ENCODE results near the gene SEC31B.

SEC31B gene, protein sequence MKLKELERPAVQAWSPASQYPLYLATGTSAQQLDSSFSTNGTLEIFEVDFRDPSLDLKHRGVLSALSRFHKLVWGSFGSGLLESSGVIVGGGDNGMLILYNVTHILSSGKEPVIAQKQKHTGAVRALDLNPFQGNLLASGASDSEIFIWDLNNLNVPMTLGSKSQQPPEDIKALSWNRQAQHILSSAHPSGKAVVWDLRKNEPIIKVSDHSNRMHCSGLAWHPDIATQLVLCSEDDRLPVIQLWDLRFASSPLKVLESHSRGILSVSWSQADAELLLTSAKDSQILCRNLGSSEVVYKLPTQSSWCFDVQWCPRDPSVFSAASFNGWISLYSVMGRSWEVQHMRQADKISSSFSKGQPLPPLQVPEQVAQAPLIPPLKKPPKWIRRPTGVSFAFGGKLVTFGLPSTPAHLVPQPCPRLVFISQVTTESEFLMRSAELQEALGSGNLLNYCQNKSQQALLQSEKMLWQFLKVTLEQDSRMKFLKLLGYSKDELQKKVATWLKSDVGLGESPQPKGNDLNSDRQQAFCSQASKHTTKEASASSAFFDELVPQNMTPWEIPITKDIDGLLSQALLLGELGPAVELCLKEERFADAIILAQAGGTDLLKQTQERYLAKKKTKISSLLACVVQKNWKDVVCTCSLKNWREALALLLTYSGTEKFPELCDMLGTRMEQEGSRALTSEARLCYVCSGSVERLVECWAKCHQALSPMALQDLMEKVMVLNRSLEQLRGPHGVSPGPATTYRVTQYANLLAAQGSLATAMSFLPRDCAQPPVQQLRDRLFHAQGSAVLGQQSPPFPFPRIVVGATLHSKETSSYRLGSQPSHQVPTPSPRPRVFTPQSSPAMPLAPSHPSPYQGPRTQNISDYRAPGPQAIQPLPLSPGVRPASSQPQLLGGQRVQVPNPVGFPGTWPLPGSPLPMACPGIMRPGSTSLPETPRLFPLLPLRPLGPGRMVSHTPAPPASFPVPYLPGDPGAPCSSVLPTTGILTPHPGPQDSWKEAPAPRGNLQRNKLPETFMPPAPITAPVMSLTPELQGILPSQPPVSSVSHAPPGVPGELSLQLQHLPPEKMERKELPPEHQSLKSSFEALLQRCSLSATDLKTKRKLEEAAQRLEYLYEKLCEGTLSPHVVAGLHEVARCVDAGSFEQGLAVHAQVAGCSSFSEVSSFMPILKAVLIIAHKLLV

DNA sequence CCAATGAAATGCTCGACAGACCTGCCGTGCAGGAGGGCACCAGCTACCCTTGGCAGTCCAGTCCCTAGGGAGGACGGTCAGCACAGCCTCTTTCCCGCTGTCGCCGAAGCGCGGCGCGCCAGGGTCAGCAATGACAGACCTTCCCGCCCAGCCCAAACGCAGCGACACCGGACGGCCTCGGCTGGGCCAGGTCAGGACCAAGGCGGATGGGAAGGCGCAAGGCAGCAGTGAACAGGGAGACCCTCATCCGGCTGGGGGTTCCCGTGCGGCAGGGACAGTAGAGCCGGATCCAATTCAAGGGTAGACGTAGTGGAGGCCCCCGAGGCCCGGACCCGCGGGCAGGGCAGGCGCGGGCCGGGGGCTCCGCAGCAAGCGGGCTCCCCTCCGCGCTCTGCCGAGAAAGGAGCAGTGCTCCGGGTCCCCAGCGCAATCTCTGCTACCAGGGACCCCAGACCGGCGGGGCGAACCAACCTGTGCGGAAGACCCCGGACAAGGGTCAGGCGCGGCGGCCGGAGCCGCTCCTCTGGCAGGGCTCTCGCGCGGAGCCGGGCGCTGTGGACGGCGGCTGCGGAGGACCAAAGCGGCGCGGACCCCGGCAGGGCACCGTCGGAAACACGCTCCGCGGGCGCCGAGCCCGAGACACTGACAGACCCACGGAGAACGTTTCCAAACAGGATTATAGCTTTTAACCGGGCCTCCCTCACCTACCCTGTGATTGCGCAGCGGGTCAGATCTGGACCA is at the start of gene SEC31B:
TSS of gene SEC31B (minus strand) at position 551 of the 741 bp plus-strand sequence. CDS start 2,909 bp downstream, outside the sequence.
- no peak for DNase-seq

DNA sequence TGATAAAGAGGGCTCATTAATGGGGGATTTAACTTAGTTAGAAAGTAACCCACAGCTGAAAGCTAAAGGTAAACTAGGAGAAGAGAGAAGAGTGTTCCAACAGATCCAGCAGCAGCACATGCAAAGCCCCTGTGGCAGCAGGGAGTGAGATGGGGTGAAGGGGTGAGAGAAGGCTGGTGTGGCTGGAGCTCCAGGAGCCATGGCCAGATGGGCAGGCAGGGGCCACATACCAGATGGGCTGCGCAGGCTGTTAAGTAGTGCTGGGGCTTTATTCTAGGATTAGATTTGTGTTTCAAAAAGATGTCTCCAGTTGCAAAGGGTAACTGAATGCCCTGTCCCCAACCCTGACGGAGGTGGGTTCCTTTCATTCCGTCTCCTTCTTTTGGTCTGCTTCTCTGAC is 49.3 kb upstream of the SEC31B start:
- DNase-seq, result no peak

DNA sequence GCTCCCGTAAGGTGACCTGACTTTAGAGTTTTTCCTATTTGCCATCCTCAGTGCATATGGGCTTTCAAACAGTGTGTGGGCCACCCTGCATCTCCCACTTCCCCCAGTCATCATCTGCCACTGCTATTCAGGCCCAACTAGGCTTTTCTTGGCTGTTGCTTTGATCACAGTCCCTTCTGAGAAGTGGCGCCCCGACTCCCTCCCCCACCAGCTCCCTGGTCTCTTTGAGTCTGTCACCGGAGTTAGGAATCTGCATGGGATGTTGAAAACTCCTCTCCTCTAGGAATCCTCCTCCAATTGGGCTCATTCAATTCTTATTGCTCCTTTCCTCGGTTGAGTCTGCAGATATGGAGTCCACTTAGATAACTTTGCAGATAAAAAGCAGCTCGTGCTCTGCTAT is 48.2 kb upstream of the SEC31B start:
- DNase-seq, result no peak

DNA sequence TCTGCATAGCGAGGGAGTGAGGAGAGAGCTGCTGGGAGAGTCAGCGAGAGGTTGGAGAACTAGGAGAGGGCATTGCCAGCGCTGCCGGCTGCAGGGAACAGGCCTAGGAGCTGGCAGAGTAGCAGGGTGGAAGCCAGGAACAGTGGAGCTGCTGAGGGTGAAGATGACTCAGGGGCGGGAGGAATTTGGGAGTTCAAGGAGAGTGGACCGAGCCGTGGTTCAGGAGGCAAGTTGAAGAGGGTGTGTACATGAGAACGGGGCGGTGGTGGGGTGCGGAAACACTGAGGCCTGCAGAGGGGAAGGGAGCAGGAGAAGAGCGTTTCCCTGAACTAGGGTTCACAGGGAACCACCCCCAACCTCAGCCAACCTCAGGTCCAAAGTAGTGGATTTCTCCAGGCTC is 47.6 kb upstream of the SEC31B start:
- DNase-seq, result no peak

DNA sequence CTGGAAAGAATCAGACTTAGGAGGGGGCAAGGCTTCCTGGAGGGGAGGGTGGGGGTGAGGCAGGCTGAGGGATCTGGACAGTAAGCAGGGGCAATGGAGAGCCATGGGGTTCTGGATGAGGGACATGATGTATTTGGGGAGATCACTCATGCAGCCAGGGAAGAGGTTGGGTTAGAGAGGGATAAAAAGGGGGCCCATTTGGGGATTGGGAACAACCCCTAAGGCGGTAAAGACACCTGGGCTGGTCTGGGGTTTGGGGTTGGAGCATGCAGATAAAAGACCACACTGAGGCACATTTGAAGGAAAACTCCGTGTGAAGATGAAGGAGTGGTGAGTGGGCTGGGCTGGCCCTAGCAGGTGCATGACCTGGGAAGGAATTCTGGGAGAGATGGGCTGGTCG is 46.9 kb upstream of the SEC31B start:
- no peak for DNase-seq

DNA sequence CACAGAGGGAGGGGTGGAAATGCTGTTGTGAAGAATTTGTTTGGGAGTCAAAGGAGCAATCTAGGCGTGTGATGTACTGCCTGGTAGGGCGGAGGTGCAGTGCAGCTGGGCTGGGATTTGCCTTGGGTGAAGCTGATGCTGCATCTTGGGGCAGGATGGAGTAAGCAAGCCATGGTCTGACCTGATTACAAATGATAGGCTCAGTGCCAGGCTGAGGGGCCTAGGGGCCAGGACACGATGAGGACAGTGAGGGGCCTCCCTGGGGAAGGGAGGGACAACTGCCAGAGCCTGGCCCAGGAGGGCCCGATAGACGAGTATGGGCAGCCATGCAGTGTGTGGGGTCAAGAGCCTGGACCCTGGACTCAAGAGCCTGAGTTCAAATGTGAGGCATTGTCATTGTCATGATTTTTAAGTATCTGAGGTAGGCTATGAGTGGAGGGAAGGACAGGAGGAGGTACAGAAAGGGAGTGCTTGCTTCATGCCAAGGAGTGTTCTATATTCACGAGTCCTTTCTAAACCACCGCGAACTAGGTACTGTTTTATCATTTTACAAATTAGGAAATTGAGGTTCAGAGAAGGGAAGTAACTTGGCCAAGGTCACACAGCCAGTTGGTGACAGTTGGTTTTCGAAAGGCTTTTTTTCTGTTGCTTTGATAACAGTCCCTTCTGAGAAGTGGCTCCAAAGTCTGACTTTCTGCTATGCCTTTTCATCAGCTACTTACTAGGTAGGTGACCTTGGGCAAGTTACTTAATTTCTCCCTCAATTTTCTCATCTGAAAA is 45.7 kb upstream of the SEC31B start:
- no peak for DNase-seq

DNA sequence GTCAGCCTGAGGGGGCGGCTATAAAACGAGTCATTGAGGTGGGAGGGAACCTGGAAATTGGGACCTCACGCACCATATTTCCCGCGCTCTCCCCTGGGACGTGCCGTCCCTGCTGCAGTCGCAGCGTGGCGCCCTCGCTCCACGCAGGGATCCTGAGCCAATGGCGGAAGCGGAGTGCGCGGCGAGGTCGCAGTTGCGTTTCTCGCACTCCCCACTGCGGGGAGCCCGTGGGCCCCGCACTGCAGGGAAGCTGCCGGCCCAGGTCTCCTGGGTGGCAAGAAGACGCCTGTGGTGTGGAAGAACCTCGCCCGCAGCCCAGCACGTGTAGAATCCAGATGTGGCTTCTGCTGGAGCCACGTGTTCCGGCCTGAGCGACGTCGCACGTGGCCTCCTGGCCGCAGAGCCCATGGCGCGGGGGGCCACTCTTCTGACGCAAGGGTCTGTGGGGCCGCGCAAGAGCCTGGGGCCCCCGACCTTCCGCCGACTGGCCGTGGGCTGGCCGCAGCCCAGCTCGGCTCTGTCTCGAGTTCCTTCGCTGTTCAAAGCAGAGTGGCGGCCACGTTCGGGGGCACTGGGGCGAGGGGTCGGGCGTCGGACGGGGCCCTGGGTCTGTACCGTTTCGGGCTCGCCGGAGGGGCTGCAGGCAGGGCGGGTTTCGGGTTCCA is 42.5 kb upstream of the SEC31B start:
- peak; percentile 81 for DNase-seq

DNA sequence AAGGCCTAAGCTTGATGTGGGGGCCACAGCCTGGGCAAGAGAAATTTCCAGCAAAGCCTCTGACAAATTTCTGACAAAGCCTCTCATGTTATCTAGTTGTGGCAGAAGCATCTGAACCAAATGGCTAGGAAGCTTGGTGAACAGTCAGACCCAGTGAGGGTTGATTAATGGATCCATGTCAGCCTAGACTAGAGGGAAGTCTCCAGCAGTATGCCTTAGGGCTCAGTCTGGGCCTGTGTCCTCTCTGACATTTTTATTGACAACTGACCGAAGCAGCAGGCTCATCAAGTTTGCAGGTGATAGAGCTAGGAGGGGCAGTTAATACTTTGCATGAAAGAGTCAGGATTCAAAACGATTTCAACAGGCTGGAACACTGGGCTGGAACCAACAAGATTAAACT is 41.3 kb upstream of the SEC31B start:
- no peak for DNase-seq

DNA sequence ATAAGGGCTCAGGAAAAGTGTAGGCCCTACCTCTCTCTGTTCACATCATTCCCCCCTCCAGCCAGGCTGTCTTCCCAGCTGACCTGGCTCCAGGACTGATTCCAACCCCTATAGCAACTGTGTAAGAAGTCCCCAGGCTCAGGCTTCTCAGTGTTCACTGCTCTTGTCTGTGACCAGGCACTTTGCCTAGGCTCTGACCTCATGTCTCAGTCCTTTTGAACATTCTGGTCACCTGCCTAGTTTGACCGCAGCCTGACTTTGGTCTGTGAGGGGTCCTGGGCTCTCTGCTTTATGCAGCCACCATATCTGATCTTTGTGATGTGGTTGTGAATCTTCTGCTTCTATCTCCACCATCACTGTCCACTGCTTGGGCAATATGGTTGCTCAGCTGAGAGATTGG is 40.6 kb upstream of the SEC31B start:
- no peak for DNase-seq

DNA sequence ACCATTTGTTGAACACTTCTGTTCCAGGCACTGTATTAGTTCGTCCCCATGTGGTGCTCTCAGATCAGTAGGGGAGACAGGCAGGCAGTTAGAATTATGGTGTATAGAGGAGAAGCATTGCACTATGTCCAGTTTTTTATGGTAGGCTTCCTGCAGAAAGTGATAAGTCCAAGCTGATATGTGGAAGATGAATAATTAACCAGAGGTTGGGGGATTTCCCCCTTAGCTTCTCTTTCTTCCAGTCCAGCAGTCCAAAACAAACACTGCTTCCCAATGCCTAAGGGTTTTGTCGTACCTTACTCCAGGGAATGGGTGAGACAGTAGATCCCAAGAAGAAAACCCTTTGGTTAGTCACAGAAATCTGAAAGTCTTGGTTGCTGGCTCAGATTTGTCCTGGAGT is 35.2 kb upstream of the SEC31B start:
- no peak for DNase-seq

DNA sequence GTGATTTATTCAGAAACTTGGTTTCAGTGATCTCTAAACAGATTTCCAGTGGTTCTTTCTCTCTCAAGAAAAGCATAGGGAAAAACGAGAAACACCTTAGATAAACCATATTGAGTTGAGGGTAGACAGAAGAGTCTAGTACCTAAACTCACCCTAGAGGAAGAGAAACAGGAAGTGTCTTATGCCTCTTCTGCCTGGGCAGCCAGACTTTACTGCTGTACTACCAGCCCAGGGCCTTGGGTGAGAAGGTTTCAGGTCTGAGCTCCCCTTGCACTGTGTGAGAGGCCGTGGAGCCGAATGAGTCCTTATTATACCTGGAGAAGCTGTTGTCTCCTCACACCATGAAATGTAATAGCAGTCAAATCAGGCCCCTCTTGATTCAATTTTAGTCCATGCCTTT is 34.3 kb upstream of the SEC31B start:
- no peak for DNase-seq

DNA sequence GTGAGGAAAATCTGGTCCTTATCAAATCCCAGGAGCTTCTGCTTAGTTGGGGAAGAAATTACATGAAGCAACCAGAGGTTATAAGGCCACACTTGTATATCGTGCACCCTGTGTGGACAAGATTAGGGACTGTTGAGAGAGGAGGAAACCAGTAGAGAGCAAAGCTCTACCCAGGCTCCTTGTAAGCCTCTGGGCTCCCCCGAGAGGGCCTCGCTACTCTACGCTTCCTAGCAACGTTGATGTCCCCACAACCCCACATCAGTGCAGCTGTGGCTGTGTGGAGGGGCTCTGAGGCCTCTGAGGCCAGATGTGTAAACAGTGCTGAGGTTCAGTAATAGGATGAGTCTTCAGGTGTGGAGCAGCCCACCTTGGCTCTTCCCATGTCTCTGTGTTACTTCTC is 32.1 kb upstream of the SEC31B start:
- no peak for DNase-seq

DNA sequence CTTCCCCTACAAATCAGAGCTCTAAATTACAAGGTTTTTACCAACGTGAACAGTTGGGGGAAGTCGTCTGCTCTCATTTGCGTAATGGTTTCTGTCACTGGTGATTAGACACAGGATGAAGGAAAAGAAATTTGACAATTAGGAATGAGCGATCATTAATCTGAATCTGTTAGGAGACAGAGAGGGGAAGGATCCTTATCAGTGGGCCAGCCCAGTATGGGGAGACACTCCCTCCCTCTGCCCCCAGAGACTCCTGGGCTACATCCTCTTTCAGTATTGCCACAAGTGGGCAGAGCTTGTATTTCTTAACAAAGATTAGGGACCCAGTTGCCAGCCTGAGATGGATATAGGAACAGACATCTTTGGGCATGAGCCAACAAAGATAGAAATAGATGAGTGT is 31.5 kb upstream of the SEC31B start:
- DNase-seq, result no peak

DNA sequence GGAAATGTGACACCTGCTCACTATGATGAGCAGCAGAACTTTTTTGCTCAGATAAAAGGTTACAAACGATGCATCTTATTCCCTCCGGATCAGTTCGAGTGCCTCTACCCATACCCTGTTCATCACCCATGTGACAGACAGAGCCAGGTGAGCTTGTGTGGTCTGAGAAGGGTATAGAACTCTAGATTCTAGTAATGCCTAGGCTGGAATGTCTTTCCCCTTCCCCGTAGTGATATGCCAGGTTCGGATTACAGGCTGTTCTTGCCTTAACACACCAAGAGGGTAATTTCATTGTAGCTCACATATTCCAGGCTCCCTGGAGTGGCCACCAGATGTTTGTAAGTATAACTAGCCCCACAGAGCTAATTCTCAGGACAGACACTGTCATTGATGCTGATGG is 25.3 kb upstream of the SEC31B start:
- no peak for DNase-seq

DNA sequence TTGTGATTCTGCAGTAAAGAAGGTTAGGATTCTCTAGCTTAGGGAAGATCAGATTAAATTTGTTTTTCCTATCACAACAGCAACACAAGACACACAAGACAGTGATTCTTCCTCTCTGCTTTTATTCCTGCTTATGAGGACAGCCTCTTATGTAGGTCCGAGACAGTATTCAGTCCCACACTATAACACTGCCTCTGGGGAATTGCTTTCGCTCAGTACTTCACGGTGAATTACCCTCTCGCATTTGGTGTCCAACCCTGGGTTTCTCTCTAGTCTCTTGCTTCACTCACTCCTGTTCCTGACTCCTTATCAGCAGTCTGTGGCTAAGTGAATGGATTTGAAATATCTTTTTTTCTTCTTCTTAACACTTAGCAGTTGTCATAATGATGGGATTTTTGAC is 17.8 kb upstream of the SEC31B start:
- DNase-seq, result no peak

DNA sequence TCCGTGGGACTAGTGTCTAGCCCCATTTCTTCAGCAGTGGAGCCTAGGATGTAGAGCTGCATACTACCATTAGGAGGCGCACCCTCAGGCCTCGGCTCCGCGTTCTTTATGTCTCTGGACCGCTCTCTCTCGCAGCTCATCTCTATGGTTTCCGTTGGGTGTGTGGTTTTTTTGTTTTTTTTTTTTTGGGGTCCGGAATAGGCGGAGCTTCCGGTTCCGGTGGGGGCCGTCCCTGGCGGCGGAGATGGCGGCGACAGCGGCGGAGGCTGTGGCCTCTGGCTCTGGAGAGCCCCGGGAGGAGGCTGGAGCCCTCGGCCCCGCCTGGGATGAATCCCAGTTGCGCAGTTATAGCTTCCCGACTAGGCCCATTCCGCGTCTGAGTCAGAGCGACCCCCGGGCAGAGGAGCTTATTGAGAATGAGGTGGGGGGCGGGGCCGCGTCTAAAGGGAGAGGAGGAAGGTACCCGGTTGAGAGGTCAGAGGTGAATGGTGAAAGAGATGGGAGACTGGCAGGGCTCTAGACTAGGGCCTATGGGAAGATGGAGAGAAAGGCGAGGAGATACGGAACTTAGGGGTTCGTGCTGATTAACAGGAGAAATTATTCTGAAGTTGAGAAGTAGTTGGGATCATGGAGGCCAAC is 16.2 kb upstream of the SEC31B start, which contains the start of gene HIF1AN:
TSS of gene HIF1AN (plus strand) at position 229 of the 639 bp plus-strand sequence. CDS start at position 245, 16 bp downstream.
- peak; percentile 92 for DNase-seq

DNA sequence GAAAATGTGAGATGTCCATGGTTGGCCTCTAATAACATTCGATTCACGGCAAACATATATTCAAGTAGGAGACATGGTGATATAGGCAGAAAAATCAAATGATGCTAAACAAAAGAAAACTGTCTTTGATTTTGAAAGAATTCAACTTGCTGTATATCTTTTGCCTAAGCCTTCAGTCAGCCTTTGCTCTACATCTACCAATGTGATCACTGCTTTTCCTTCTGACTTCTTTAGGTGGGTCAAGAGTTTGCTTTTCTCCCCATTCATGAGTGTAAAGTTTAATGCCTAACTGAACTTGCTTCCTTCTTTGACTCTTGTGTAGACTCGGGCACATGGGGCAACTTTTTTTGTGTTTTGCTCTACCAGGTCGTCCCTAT is 15.7 kb upstream of the SEC31B start:
- no peak for DNase-seq

DNA sequence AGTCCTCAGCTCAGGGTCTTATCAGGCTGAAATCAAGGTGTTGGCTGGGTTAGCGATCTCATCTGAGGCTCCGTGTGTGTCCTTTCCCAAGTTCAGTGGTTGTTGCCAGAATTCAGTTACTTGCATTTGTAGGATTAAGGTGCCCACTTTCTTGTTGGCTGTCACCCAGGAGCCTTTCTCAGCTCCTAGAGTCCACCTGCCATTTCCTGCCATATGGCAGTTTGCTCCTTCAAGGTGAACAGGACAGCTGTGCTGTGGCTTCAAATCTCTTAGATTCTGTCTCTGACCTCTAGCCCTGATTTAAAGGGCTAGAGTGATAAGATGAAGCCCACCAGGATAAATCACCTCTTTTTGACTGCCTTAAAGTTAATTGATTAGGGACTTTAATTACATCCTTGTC is 15.1 kb upstream of the SEC31B start:
- DNase-seq, result no peak

DNA sequence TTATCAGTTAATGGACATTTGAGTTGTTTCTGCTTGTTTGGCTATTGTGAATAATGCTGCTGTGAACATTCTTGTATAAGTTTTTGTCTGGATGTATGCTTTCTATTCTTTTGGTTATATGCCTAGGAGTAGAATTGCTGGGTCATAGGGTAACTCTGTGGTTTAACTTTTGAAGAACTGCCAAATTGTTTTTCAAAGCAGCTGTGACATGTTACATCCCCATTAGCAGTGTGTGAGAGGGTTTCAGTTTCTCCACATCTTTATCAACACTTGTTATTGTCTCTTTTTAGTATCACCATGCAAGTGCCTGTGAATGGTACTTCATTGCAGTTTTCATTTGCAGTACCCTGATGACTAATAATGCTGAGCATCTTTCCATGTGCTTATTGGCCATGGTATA is 12.1 kb upstream of the SEC31B start:
- no peak for DNase-seq

DNA sequence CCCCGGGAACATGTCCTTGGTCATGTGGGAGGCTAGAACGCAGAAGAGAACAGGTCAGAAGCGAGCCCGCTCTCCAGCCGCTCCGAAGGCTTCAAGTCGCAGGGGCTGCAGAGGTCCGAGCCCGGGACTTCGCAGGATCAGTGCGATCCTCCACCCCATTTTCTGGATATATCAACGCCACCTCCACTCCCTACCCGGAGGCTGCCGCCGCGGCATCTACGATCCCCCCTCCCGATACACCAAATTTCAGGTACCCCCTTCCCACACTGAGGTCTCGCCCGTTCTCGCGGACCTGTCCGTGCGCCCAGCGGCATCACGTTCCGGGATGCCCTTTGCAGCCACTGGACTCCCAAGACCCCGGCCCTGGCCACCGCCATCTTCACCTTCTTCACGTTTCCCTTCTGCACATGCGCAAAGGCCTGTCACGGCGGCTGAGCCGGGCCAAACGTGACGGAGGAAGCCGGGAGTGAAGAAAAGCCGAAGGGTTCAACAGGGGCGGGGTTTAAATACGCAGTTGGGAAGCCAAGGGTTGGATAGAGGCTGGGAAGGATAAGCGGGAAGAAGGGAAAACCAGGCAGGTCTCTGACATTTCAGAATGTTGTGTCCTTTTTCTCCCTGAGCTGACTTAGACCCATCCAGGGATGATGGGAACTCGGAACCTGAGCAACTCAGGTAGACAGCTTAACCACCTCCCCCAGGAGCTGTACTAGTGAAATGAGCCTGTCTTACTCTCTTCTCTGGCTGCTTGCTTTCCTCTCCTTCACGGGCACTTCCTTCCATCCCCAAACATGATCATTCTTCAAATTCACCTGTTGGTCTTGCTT is 10.0 kb upstream of the SEC31B start, which contains the start of gene NDUFB8:
TSS of gene NDUFB8 (minus strand) at position 397 of the 824 bp plus-strand sequence. CDS start at position 377, 20 bp downstream.
- DNase-seq, result peak; percentile 90
